CD4-positive, alpha-beta T cell (primary cell): ENCODE measurements around the gene TKFC. TPM values are rescaled to one million over a fixed set of nuclear protein-coding genes. Genes with fewer than 3 reads are reported as not detected.

Experiments
- ATAC-seq: fragments of 200-7000 bp; cut with Tn5 transposase; one replicate; pipeline ENCODE4 v1.10.0; 2022; ENCODE audit warnings: mild to moderate bottlenecking; ENCODE audit not compliant: poor library complexity
- CTCF ChIA-PET: fragments of 350-600 bp; sonication (Branson Sonifier 250); formaldehyde crosslinking; loops from one replicate; lab custom pipeline; 2021; ENCODE audit warnings: antibody characterized with exemption, inconsistent platforms; lab: Charles Lee
- POLR2A ChIA-PET: fragments of 350-600 bp; sonication (Branson Sonifier 250); formaldehyde crosslinking; loops from one replicate; lab custom pipeline; 2021; ENCODE audit warnings: antibody characterized with exemption, inconsistent platforms; lab: Charles Lee
- DNase-seq, 14 experiments: peaks; one replicate each; pipeline ENCODE4 v3.0.0-alpha.2; 2013 to 2020; ENCODE audit warnings: mixed read lengths in 2 of 14
- H3K27ac ChIP-seq, 2 donors: one replicate each; pipeline versions ENCODE4 v1.5.1 to v1.7.0; 2013; ENCODE audit warnings: low read length in 2 of 2, low read depth in 1 of 2, mild to moderate bottlenecking in 1 of 2
- H3K27me3 ChIP-seq, 2 experiments: 1 replicate in 1 of 2; 2 replicates in 1 of 2; pipeline versions ENCODE4 v1.6.1 to v1.7.0; 2013; ENCODE audit warnings: low read length in 2 of 2, control low read depth in 1 of 2, mild to moderate bottlenecking in 1 of 2, moderate library complexity in 1 of 2; ENCODE audit not compliant: insufficient read depth in 2 of 2, control insufficient read depth in 1 of 2
- H3K36me3 ChIP-seq: one replicate; pipeline ENCODE4 v1.6.1; 2013; ENCODE audit warnings: low read length, control low read depth; ENCODE audit not compliant: insufficient read depth
- H3K4me1 ChIP-seq: one replicate; pipeline ENCODE4 v1.6.1; 2013; ENCODE audit warnings: low read length, control low read depth; ENCODE audit not compliant: insufficient read depth
- H3K4me3 ChIP-seq: one replicate; pipeline ENCODE4 v1.5.1; 2013; ENCODE audit warnings: mild to moderate bottlenecking, low read length, moderate library complexity
- H3K9me3 ChIP-seq, 2 experiments: 1 replicate in 1 of 2; 2 replicates in 1 of 2; pipeline versions ENCODE4 v1.6.1 to v1.7.0; 2013; ENCODE audit warnings: low read length in 2 of 2, mild to moderate bottlenecking in 2 of 2, control low read depth in 1 of 2, moderate library complexity in 1 of 2; ENCODE audit not compliant: control insufficient read depth in 1 of 2, insufficient read depth in 1 of 2
- H3K27ac Mint-ChIP-seq: one replicate; pipeline ENCODE4 v1.8.0; 2020; ENCODE audit warnings: mixed read lengths
- H3K27me3 Mint-ChIP-seq: one replicate; pipeline ENCODE4 v1.8.0; 2021; ENCODE audit warnings: mixed read lengths
- H3K36me3 Mint-ChIP-seq: one replicate; pipeline ENCODE4 v1.8.0; 2021; ENCODE audit warnings: low read depth, mixed read lengths
- H3K4me1 Mint-ChIP-seq: one replicate; pipeline ENCODE4 v1.8.0; 2021; ENCODE audit warnings: low read depth, mixed read lengths
- H3K4me3 Mint-ChIP-seq: one replicate; pipeline ENCODE4 v1.8.0; 2020; ENCODE audit warnings: mild to moderate bottlenecking, mixed read lengths
- H3K9me3 Mint-ChIP-seq: one replicate; pipeline ENCODE4 v1.8.0; 2020; ENCODE audit warnings: mixed read lengths
- intact Hi-C, 2 experiments: fragments of 100-400 bp; cut with DNase I in 1 of 2; cut with micrococcal nuclease in 1 of 2; formaldehyde crosslinking; loops; one replicate each; pipeline versions ENCODE4 v1.15.1 to v1.9.0; 2023 to 2025; cut with DNase I, micrococcal nuclease
- polyA plus RNA-seq, 2 donors: library from polyadenylated mRNA; unstranded; fragments of 120-200 nt; gene quantifications; one replicate each; pipeline ENCODE4 v1.2.1, GENCODE V29; 2013
- total RNA-seq, 174 experiments: library from RNA in 2 of 174; stranded (reverse) in 2 of 174; gene quantifications; one replicate each; pipeline ENCODE4 v1.2.3 and lab custom pipeline; 2021 to 2026
- TF ChIP-seq, protein P1 (sequence below): fragments of 200-600 bp; IDR thresholded peaks from one replicate; pipeline ENCODE4 v1.8.0; 2022; ENCODE audit warnings: antibody characterized with exemption, mild to moderate bottlenecking

The TKFC gene, protein sequence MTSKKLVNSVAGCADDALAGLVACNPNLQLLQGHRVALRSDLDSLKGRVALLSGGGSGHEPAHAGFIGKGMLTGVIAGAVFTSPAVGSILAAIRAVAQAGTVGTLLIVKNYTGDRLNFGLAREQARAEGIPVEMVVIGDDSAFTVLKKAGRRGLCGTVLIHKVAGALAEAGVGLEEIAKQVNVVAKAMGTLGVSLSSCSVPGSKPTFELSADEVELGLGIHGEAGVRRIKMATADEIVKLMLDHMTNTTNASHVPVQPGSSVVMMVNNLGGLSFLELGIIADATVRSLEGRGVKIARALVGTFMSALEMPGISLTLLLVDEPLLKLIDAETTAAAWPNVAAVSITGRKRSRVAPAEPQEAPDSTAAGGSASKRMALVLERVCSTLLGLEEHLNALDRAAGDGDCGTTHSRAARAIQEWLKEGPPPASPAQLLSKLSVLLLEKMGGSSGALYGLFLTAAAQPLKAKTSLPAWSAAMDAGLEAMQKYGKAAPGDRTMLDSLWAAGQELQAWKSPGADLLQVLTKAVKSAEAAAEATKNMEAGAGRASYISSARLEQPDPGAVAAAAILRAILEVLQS
- total RNA-seq, result 10 to 100 TPM; 21.8 to 26.3 TPM
- 21.3 TPM for polyA plus RNA-seq (2013, experiment 1 of 2)
- 29.6 TPM for polyA plus RNA-seq (2013, experiment 2 of 2)
- 7.6 to 61.0 (median 25.8) reads per million in 172 experiments for total RNA-seq (lab: John Stamatoyannopoulos, UW)

DNA sequence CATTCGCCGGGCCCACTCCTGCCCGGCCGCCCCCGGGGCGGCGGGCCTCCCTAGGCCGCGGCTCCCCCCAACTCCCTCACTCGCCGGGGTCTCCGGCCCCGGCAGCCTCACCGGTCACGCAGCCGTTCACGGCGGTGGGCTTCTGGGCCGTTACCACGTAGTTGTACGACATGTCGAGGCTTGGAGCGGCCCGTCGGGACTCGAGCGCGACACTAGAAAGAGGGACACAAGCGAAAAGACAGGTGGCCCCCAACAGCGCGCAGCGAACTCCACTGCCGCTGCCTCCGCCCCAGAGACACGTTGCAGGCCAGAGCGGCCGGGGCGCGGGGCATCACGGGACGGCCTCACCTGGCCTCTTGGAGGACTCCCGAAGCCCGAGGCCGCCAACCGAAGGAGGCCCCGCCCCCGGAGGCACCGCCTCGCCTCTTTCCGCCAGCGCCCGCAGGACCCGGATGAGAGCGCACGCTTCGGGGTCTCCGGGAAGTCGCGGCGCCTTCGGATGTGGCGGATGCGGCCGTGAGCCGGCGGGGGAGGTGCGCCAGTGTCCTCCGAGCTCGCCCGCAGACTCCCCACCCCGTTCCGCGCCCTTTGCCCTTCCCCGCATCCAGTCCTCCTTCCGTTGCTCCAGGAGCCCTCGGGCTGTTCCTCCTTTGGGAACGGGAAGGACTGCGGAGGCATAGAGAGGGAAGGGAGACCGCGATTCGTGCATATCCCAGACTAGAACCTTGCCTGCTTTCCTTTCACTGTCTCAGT is at the start of gene TKFC, which contains the start of gene DDB1:
Gene TKFC, plus strand, starts transcription at position 432 of the 753 bp plus-strand sequence. CDS start 1,501 bp downstream, outside the sequence.
Gene DDB1, minus strand, starts transcription at position 309 of the 753 bp plus-strand sequence. Its CDS starts 137 bp downstream, at position 172.
- H3K9me3 ChIP-seq, result no peaks in the 10 kb centered on the region
- peaks cover 50% of the 10 kb centered on the region for H3K36me3 Mint-ChIP-seq
- DNase-seq (peak; percentile 92 to 98 (median 97)), ATAC-seq (peak; percentile 90)
- intact Hi-C loops, result loop anchor here in 1 of 2 experiments (1.0 to 5.0 kb wide), 3 partner anchors 29 to 491 kb away; partner anchors contain the start of genes CCDC86, TMEM109 and TMEM138
- peaks cover 69% of the 10 kb centered on the region for H3K4me1 Mint-ChIP-seq
- H3K27ac Mint-ChIP-seq, result peak within 1 kb of the TSS; percentile 95
- H3K4me1 ChIP-seq, result peaks cover 54% of the 10 kb centered on the region
- H3K27me3 ChIP-seq, result no peaks in the 10 kb centered on the region
- TF ChIP-seq, protein P1, sequence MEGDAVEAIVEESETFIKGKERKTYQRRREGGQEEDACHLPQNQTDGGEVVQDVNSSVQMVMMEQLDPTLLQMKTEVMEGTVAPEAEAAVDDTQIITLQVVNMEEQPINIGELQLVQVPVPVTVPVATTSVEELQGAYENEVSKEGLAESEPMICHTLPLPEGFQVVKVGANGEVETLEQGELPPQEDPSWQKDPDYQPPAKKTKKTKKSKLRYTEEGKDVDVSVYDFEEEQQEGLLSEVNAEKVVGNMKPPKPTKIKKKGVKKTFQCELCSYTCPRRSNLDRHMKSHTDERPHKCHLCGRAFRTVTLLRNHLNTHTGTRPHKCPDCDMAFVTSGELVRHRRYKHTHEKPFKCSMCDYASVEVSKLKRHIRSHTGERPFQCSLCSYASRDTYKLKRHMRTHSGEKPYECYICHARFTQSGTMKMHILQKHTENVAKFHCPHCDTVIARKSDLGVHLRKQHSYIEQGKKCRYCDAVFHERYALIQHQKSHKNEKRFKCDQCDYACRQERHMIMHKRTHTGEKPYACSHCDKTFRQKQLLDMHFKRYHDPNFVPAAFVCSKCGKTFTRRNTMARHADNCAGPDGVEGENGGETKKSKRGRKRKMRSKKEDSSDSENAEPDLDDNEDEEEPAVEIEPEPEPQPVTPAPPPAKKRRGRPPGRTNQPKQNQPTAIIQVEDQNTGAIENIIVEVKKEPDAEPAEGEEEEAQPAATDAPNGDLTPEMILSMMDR, result no peak
- no peaks in the 10 kb centered on the region for H3K27me3 Mint-ChIP-seq
- CTCF ChIA-PET, result interaction anchor here (1.6 to 6.0 kb wide), 3 partner anchors 28 to 60 kb away, joined by 11 to 173 read pairs (median 42); partner anchors contain the start of genes CYB561A3, TMEM138 and TMEM216
- no peaks in the 10 kb centered on the region for H3K9me3 Mint-ChIP-seq
- POLR2A ChIA-PET, result interaction anchor here (0.8 to 5.3 kb wide), 10 partner anchors 10 to 419 kb away, joined by 3 to 64 read pairs (median 4); partner anchors contain the start of genes CPSF7, CYB561A3, SDHAF2 and TMEM109
- peak within 1 kb of the TSS; percentile 96 for H3K4me3 Mint-ChIP-seq
- peak within 1 kb of the TSS; percentile 85 to 87 for H3K27ac ChIP-seq
- H3K36me3 ChIP-seq, result peaks cover 24% of the 10 kb centered on the region
- peak within 1 kb of the TSS; percentile 91 for H3K4me3 ChIP-seq

DNA sequence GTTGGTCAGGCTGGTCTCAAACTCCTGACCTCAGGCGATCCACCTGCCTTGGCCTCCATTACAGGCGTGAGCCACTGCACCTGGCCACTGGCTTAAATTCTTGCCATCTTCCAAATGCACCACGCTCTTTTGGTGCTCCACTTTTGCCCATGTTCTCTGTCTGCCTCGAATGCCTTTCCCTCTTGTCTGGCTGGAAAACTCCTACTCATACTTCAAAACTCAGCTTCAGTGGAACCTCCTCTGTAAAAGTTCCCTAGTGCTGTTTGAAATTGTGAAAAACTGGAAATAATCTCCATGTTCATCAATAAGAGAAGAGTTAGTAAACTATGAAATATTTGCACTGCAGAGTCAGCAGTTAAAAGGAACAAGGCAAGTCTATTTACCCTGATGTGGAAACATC is 49.4 kb upstream of the TKFC start:
- intact Hi-C loops, result no loop called here
- CTCF ChIA-PET, result no interaction called here
- DNase-seq (no peak), ATAC-seq (no peak)
- Histone ChIP-seq H3K36me3 (no peaks in the 10 kb centered on the region), H3K27ac (no peak overlapping the region), H3K27me3 (no peaks in the 10 kb centered on the region), H3K9me3 (peaks cover 0 to 5% of the 10 kb centered on the region in 2 experiments), H3K4me3 (no peak overlapping the region), H3K4me1 (no peaks in the 10 kb centered on the region)
- no peaks in the 10 kb centered on the region for H3K9me3 Mint-ChIP-seq
- TF ChIP-seq, protein P1, result no peak
- H3K27me3 Mint-ChIP-seq, result peaks cover 4% of the 10 kb centered on the region
- no peak overlapping the region for H3K27ac Mint-ChIP-seq
- H3K36me3 Mint-ChIP-seq, result no peaks in the 10 kb centered on the region
- no peaks in the 10 kb centered on the region for H3K4me1 Mint-ChIP-seq
- H3K4me3 Mint-ChIP-seq, result no peak overlapping the region
- POLR2A ChIA-PET, result no interaction called here
